Thyroid gland (tissue), 4 donors: Measurements from ENCODE around the gene EIF3D. TPM values are rescaled to one million over a fixed set of nuclear protein-coding genes. Genes with fewer than 3 reads are reported as not detected.

ENCODE experiments used
- DNase-seq, 2 donors: peaks; one replicate each; pipeline ENCODE4 v3.0.0-alpha.2; 2019
- H3K27ac ChIP-seq, 3 donors: fragments of 200-600 bp; sonication (generic); 1 replicate in 2 of 3; 2 replicates in 1 of 3; pipeline ENCODE4 v1.5.1; 2016 to 2019; ENCODE audit warnings: mild to moderate bottlenecking in 1 of 3, moderate library complexity in 1 of 3
- H3K27me3 ChIP-seq: fragments of 200-600 bp; sonication (generic); one replicate; pipeline ENCODE4 v1.5.1; 2019
- H3K36me3 ChIP-seq, 2 donors: fragments of 200-600 bp; sonication (generic); one replicate each; pipeline ENCODE4 v1.5.1; 2016 to 2019
- H3K4me1 ChIP-seq, 2 donors: fragments of 200-600 bp; sonication (generic); one replicate each; pipeline ENCODE4 v1.5.1; 2017 to 2019
- H3K4me3 ChIP-seq, 3 donors: fragments of 200-600 bp; sonication (generic); replicated peaks in 1 of 3; 1 replicate in 2 of 3; 2 replicates in 1 of 3; pipeline ENCODE4 v1.5.1; 2016; ENCODE audit warnings: mild to moderate bottlenecking in 1 of 3
- H3K9me3 ChIP-seq: fragments of 200-600 bp; sonication (generic); one replicate; pipeline ENCODE4 v1.5.1; 2017
- CTCF ChIP-seq, 6 experiments: fragments of 200-600 bp in 3 of 6; fragments of 450-650 bp in 3 of 6; sonication (generic) in 3 of 6; IDR thresholded peaks; one replicate each; pipeline ENCODE4 v1.5.1; 2016 to 2019; ENCODE audit warnings: antibody characterized with exemption in 6 of 6, mild to moderate bottlenecking in 2 of 6, inconsistent platforms in 1 of 6, moderate library complexity in 1 of 6
- POLR2A ChIP-seq, 2 donors: fragments of 450-650 bp; IDR thresholded peaks; one replicate each; pipeline ENCODE4 v1.6.1; 2017; ENCODE audit warnings: antibody characterized with exemption in 2 of 2, mild to moderate bottlenecking in 2 of 2, moderate library complexity in 1 of 2
- WGBS, 2 donors: methylation state at CpG; one replicate each; pipeline ENCODE4 v1.1.5; 2017; 5-methylcytosine and 5-hydroxymethylcytosine counted together
- intact Hi-C: fragments of 100-400 bp; cut with DNase I; formaldehyde crosslinking; loops from one replicate; pipeline ENCODE4 v1.15.1; 2023
- total RNA-seq, 4 donors: library from RNA; depleted of rRNA; stranded (reverse); fragments of >200 nt; gene quantifications; one replicate each; pipeline ENCODE4 v1.2.3, GENCODE V29; 2016

The EIF3D gene
- total RNA-seq, 4 donors from 2014 or later, result 213 to 427 (median 309) TPM

DNA sequence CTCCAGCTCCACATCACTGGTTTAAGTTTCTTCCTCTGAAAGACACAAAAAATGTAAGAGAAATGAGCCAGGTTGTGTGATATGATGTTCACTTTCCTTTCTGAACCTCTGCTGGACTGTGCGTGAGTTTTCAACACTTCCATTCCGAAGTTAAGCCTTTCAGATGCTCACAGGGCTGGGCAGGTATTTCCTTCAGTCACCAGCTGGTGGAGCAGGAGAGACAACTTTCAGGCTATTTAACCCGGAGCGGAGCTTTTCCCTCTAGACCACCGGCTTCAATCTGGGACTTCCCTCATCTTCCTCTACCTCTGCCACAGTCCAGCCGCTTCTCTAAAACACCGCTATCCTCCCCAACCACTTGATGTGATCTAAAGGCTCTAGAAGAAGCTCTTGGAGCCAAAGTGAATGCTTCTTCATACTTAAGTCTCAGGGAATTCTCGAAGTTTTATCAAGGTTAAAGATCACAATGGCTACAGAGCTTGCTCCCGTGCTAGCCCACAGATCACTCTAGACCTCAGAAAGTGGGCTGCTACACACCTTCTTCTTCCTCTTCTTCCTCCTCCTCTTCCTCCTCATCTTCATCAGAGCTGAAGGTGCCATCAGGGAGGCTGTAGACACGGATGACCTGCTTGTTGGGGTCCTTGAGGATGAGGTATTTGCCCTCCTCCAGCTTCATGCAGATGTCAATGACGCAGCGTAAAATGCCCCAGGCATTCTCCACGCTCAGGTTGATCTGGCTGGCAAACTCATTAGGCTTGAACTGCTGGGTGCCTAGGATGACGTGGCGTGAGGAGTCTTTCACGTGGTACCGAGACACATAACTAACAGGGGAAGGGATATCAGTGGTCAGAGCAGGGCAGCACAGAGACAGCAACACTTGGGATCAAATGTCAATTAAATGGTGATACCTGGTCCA, 17.7 kb downstream of the EIF3D start:
- Histone ChIP-seq H3K27ac (no peak overlapping the region), H3K27me3 (no peaks in the 10 kb centered on the region), H3K36me3 (peaks cover 56 to 59% of the 10 kb centered on the region in 2 donors), H3K4me3 (no peak overlapping the region), H3K9me3 (no peaks in the 10 kb centered on the region), H3K4me1 (peaks cover 6 to 11% of the 10 kb centered on the region in 2 donors)
- intact Hi-C loops, result no loop called here
- TF ChIP-seq CTCF (IDR thresholded peaks at IDR 0.05) (peak in 3 of 6 experiments; percentile 32 to 55 (median 36)), POLR2A (IDR thresholded peaks at IDR 0.05) (no peak)
- DNase-seq, result peak; percentile 18 to 26
- WGBS, 2 donors, result 76 to 78% methylated on average over 17 of the region's 17 CpGs

DNA sequence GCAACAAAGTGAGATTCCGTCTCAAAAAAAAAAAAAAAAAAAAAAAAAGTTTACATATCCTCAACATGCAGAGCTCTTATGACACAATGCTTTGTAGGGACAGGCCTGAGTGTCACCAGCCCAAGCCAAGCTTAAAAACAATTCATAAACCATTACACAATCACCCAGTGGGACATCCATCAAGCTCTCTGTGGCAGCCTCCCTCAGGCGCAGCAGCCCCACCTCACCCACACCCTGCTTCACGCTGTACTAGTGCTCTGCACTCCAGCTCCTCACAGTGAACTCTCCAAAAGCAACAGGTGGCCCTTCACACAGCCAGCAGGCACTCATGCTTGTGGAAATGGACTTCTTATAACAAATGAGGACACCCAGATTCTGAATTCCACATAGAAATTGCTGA, 18.6 kb downstream of the EIF3D start:
- Histone ChIP-seq H3K9me3 (no peaks in the 10 kb centered on the region), H3K27me3 (no peaks in the 10 kb centered on the region), H3K4me1 (peaks cover 6 to 15% of the 10 kb centered on the region in 2 donors), H3K4me3 (no peak overlapping the region), H3K27ac (no peak overlapping the region), H3K36me3 (peaks cover 47 to 50% of the 10 kb centered on the region in 2 donors)
- TF ChIP-seq POLR2A (IDR thresholded peaks at IDR 0.05) (no peak), CTCF (IDR thresholded peaks at IDR 0.05) (no peak)
- DNase-seq, result peak in 1 of 2 donors; percentile 24
- 86 to 87% methylated on average over 3 of the region's 3 CpGs for WGBS, 2 donors
- intact Hi-C loops, result no loop called here

- intact Hi-C loops, result no loop called here
- peak overlapping the region in 1 of 3 donors; percentile 41 for H3K4me3 ChIP-seq
- no peaks in the 10 kb centered on the region for H3K27me3 ChIP-seq
- DNase-seq, result peak; percentile 66 to 67
- H3K4me1 ChIP-seq, result peaks cover 6 to 15% of the 10 kb centered on the region in 2 donors
- peak overlapping the region; percentile 31 to 73 (median 62) for H3K27ac ChIP-seq
- H3K36me3 ChIP-seq, result peaks cover 19 to 22% of the 10 kb centered on the region in 2 donors
- 52 to 61% methylated on average over 6 of the region's 6 CpGs for WGBS, 2 donors
- H3K9me3 ChIP-seq, result no peaks in the 10 kb centered on the region
- TF ChIP-seq POLR2A (IDR thresholded peaks at IDR 0.05), result no peak
- no peak for TF ChIP-seq CTCF (IDR thresholded peaks at IDR 0.05)
These were observed 21.4 kb downstream of the EIF3D start for GRCh38 chr22:36507518-36508010.

GRCh38 chr22:36506637-36507517, 22.1 kb downstream of the EIF3D start, which contains the start of gene FOXRED2:
Gene FOXRED2, minus strand, starts transcription at chr22:36507040. Its CDS starts 618 bp downstream, at chr22:36506422.
- Histone ChIP-seq H3K9me3 (no peaks in the 10 kb centered on the region), H3K36me3 (peaks cover 12 to 15% of the 10 kb centered on the region in 2 donors), H3K27me3 (no peaks in the 10 kb centered on the region), H3K27ac (peak within 1 kb of the TSS; percentile 59 to 73 (median 62)), H3K4me1 (peaks cover 6 to 15% of the 10 kb centered on the region in 2 donors), H3K4me3 (peak within 1 kb of the TSS in 2 of 3 donors; percentile 25 to 41)
- intact Hi-C loops, result no loop called here
- WGBS, 2 donors, result 41 to 42% methylated on average over 12 to 13 of the region's 75 CpGs
- TF ChIP-seq CTCF (IDR thresholded peaks at IDR 0.05) (no peak), POLR2A (IDR thresholded peaks at IDR 0.05) (peak in 1 of 2 donors; percentile 91)
- DNase-seq, result peak; percentile 89 to 91
